Ovary (tissue), 9 donors: ENCODE results near the gene FRY. TPM values are rescaled to one million over a fixed set of nuclear protein-coding genes. Genes with fewer than 3 reads are reported as not detected.

Experiments
- DNase-seq, 5 donors: peaks; one replicate each; pipeline ENCODE4 v3.0.0-alpha.2; 2019 to 2020
- H3K27ac ChIP-seq, 2 donors: fragments of 200-600 bp; one replicate each; pipeline versions ENCODE4 v1.5.1 to v1.8.0; 2019 to 2022
- H3K27me3 ChIP-seq: fragments of 200-600 bp; one replicate; pipeline ENCODE4 v1.8.0; 2022
- H3K36me3 ChIP-seq: fragments of 200-600 bp; sonication (generic); one replicate; pipeline ENCODE4 v1.5.1; 2019
- H3K4me1 ChIP-seq: one replicate; pipeline ENCODE4 v1.8.1; 2013; ENCODE audit warnings: mild to moderate bottlenecking, moderate library complexity; ENCODE audit not compliant: insufficient read depth
- H3K4me3 ChIP-seq: fragments of 200-600 bp; sonication (generic); one replicate; pipeline ENCODE4 v1.5.1; 2017
- H3K9me3 ChIP-seq, 2 donors: fragments of 200-600 bp in 1 of 2; sonication (generic) in 1 of 2; one replicate each; pipeline versions ENCODE4 v1.5.1 to v1.8.1; 2013 to 2019; ENCODE audit warnings: mild to moderate bottlenecking in 1 of 2, moderate library complexity in 1 of 2
- EP300 ChIP-seq: sonication (generic); formaldehyde crosslinking; IDR thresholded peaks from one replicate; pipeline ENCODE4 v1.6.1; 2017; ENCODE audit warnings: antibody characterized with exemption
- POLR2A ChIP-seq: fragments of 450-650 bp; IDR thresholded peaks from one replicate; pipeline ENCODE4 v1.6.1; 2017; ENCODE audit warnings: antibody characterized with exemption, mild to moderate bottlenecking, moderate library complexity
- WGBS, 3 donors: extraction: QIAGEN DNeasy Blood & Tissue Kit in 1 of 3; methylation state at CpG; one replicate each; pipeline versions ENCODE4 v1.1.5 to v1.1.7; 2013 to 2017; 5-methylcytosine and 5-hydroxymethylcytosine counted together
- intact Hi-C, 4 donors: fragments of 100-400 bp; cut with DNase I; formaldehyde crosslinking; loops; one replicate each; pipeline versions ENCODE4 v1.11.0 to v1.15.1; 2022 to 2023
- polyA plus RNA-seq, 2 donors: library from polyadenylated mRNA; stranded (reverse); fragments of 200-250 nt in 1 of 2; fragments of 350-450 nt in 1 of 2; fragmentation: Illumina TruSeq in 1 of 2; extraction: RNeasy Lipid Tissue Mini Kit (QIAGEN cat#74804) in 1 of 2; gene quantifications; one replicate each; pipeline ENCODE4 v1.2.3, GENCODE V29; 2013 to 2014
- total RNA-seq, 7 donors: library from RNA; depleted of rRNA in 2 of 7; stranded (reverse); fragments of >200 nt in 2 of 7; fragmentation: NEBNext Ultra II Directional in 3 of 7; extraction: Animal tissue kit (Norgen Biotek cat#: 25700) in 3 of 7; gene quantifications; one replicate each; pipeline versions ENCODE4 v1.1.0 to v1.2.4, GENCODE V29; 2016 to 2023
- TF ChIP-seq, protein P1 (sequence below), 3 donors: fragments of 450-650 bp in 2 of 3; fragments of 200-600 bp in 1 of 3; IDR thresholded peaks; one replicate each; pipeline versions ENCODE4 v1.5.1 to v1.8.0; 2016 to 2022; ENCODE audit warnings: antibody characterized with exemption in 3 of 3, mild to moderate bottlenecking in 1 of 3
- donor health status: DM: no; HTN: no; CAD: no; lungs with moderate emphysema.
- donor health status: DM: no; HTN: no; CAD: no.
- donor health status: Bipolar disorder and iron deficiency.
- donor health status: DM: yes; HTN: yes; CAD: no.
- donor health status: DM: no; HTN: no; CAD: no.
- donor health status: DM: yes; HTN: yes; CAD: no.

FRY gene
- total and polyA plus RNA-seq, 9 donors, result 11.6 to 36.7 (median 19.4) TPM

DNA sequence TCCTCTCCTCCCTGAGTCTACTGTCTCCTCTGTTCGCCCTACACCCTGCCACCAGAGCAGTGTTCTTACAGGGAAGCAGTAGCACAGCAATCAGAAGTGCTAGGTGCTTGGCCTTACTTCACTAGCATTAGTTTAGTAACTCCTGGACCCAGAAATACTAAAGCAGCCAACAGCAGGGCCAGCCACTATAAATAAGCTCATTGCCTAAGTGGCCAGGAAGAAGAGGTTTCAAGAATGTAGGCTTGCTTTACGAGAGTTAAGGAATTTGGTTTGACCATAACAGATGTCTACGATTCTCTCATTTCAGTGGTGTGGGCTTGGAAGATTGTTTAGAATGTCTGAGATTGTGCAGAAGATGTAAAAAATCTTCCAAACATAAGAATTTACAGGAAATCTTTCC lies 180.2 kb downstream of the FRY start:
- Histone ChIP-seq H3K27me3 (no peaks in the 10 kb centered on the region), H3K36me3 (no peaks in the 10 kb centered on the region), H3K4me1 (no peaks in the 10 kb centered on the region), H3K27ac (no peak overlapping the region), H3K4me3 (no peak overlapping the region), H3K9me3 (no peaks in the 10 kb centered on the region)
- TF ChIP-seq POLR2A (no peak), EP300 (no peak)
- TF ChIP-seq, protein P1, sequence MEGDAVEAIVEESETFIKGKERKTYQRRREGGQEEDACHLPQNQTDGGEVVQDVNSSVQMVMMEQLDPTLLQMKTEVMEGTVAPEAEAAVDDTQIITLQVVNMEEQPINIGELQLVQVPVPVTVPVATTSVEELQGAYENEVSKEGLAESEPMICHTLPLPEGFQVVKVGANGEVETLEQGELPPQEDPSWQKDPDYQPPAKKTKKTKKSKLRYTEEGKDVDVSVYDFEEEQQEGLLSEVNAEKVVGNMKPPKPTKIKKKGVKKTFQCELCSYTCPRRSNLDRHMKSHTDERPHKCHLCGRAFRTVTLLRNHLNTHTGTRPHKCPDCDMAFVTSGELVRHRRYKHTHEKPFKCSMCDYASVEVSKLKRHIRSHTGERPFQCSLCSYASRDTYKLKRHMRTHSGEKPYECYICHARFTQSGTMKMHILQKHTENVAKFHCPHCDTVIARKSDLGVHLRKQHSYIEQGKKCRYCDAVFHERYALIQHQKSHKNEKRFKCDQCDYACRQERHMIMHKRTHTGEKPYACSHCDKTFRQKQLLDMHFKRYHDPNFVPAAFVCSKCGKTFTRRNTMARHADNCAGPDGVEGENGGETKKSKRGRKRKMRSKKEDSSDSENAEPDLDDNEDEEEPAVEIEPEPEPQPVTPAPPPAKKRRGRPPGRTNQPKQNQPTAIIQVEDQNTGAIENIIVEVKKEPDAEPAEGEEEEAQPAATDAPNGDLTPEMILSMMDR (IDR thresholded peaks at IDR 0.05), result no peak
- 21 to 44% (median 24%) methylated on average over 3 of the region's 3 CpGs for WGBS, 3 donors
- intact Hi-C loops, result no loop called here
- no peak for DNase-seq

DNA sequence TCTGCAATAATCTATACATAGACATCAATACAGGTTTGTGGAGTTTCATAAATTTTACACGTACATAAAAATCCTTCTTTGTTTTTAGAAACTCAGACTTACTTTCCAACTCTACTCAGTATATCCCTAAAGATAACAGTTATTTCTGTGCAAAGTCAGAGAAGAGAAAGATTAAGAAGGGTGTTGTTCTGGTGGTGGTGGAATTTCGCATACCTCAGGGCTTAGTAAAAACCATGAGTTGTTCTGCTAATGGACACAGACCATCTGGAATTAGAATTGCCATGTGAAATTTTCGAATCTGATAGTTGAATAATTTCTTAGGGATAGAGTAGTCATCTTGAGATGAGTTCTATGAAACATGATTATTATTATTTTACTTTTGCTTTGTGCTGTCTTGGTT lies 180.8 kb downstream of the FRY start:
- Histone ChIP-seq H3K9me3 (no peaks in the 10 kb centered on the region), H3K4me1 (no peaks in the 10 kb centered on the region), H3K27ac (no peak overlapping the region), H3K36me3 (no peaks in the 10 kb centered on the region), H3K4me3 (no peak overlapping the region), H3K27me3 (no peaks in the 10 kb centered on the region)
- TF ChIP-seq, protein P1 (IDR thresholded peaks at IDR 0.05), result no peak
- TF ChIP-seq POLR2A (no peak), EP300 (no peak)
- no peak for DNase-seq
- 20 to 34% (median 27%) methylated on average over 3 of the region's 3 CpGs for WGBS, 3 donors
- intact Hi-C loops, result no loop called here

DNA sequence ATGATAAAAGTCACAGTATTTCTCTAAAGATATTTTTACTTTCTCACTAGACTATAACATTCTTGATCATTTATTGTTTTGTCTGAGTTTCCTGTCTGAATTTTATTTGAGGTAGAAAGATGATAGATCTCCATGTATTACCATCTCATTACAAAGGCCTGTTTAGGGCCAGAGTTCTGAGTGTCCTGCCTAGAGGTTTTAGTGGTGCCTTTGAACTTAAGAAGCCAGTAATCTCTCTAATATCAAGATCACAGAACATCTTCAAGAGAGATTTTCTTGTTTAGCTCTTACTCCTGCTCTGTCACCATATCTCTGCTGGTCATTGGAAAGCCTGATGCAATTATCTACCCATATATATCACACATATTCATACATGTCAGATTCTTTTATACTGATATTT lies 182.1 kb downstream of the FRY start:
- DNase-seq, result no peak
- TF ChIP-seq POLR2A, result no peak
- TF ChIP-seq, protein P1 (IDR thresholded peaks at IDR 0.05), result no peak
- TF ChIP-seq EP300, result no peak
- H3K27ac ChIP-seq, result no peak overlapping the region
- no peak overlapping the region for H3K4me3 ChIP-seq
- H3K9me3 ChIP-seq, result no peaks in the 10 kb centered on the region
- no peaks in the 10 kb centered on the region for H3K4me1 ChIP-seq
- H3K27me3 ChIP-seq, result no peaks in the 10 kb centered on the region
- no peaks in the 10 kb centered on the region for H3K36me3 ChIP-seq
- intact Hi-C loops, result no loop called here

DNA sequence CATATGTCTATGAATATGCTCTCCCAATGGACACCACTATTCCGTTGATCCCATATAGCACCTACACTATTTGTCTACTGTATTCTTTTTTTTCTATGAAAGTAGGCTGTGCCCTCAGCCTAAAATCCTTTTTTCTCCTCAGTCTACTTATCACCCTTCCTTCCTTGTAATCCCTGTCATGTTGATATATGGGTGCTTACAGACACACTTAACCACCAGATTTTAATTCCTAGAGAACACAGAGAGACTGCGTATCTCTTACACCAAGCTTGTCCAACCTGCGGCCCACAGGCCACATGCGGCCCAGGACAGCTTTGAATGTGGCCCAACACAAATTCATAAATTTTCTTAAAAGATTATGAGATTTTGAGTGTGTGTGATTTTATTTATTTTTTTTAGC lies 182.5 kb downstream of the FRY start:
- H3K4me3 ChIP-seq, result no peak overlapping the region
- no peak for TF ChIP-seq EP300
- TF ChIP-seq, protein P1 (IDR thresholded peaks at IDR 0.05), result no peak
- no peak for TF ChIP-seq POLR2A
- 95 to 98% (median 96%) methylated on average over 4 of the region's 4 CpGs for WGBS, 3 donors
- H3K9me3 ChIP-seq, result no peaks in the 10 kb centered on the region
- no peak for DNase-seq
- no peak overlapping the region for H3K27ac ChIP-seq
- intact Hi-C loops, result no loop called here
- H3K27me3 ChIP-seq, result no peaks in the 10 kb centered on the region
- no peaks in the 10 kb centered on the region for H3K4me1 ChIP-seq
- H3K36me3 ChIP-seq, result no peaks in the 10 kb centered on the region

DNA sequence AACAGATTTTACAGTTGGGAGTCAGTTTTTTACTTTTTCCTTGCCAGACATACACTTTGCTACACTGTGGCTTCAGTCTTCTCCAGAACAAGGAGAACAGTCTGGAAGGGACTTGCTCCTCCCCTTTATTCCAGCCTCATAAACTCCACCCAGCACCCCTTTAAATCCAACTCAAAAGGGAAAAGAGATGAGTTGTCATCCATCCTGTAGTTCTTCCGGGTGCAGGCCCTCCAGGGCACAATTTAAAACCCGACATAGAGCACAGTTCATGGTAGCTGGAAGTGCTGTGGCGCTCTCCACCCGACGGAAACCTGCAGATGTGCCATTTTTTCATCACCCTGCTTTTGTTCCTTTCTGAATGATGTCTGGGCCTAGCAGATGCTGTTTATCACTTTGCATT lies 184.7 kb downstream of the FRY start:
- intact Hi-C loops, result no loop called here
- TF ChIP-seq, protein P1 (IDR thresholded peaks at IDR 0.05), result no peak
- TF ChIP-seq EP300 (no peak), POLR2A (no peak)
- 89 to 96% (median 94%) methylated on average over 5 of the region's 5 CpGs for WGBS, 3 donors
- Histone ChIP-seq H3K36me3 (no peaks in the 10 kb centered on the region), H3K27me3 (no peaks in the 10 kb centered on the region), H3K9me3 (no peaks in the 10 kb centered on the region), H3K4me3 (no peak overlapping the region), H3K27ac (no peak overlapping the region), H3K4me1 (no peaks in the 10 kb centered on the region)
- DNase-seq, result no peak
